NT2/D1 (cell line): ENCODE measurements around the gene LRMDA.

Source experiments
- SUZ12 ChIP-seq: IDR thresholded peaks from 2 replicates; pipeline ENCODE4 v1.6.1; 2011; ENCODE audit not compliant: insufficient read length, insufficient read depth; ENCODE audit errors: extremely low read depth
- YY1 ChIP-seq: IDR thresholded peaks from 2 replicates; pipeline ENCODE4 v1.6.1; 2011; ENCODE audit not compliant: insufficient read length, insufficient read depth
- ZNF274 ChIP-seq: IDR thresholded peaks from 2 replicates; pipeline ENCODE4 v1.6.1; 2011; ENCODE audit warnings: mild to moderate bottlenecking, low read depth, low read length

DNA sequence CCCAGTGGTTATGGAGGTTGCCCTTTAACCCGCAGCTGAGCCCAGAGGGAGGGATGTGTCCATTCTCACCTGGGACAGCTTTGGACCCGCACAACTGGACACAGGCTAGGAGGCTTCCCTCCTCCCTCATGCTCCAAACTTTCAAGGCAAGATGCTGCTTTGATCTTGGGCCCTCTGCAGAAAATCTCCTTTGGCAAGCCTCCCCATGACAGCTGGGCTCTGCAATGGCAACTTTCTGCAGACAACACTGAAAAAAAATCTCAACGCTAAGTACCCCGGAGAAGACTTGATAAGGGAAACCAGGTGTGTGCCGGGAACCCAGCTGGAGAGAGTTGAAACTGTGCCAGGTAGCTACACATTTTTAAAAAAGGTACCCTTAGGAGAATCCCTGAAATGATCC is 610.1 kb downstream of the LRMDA start:
- TF ChIP-seq ZNF274, result no peak
- TF ChIP-seq YY1, result no peak
- TF ChIP-seq SUZ12, result no peak
